H1 (cell line): ENCODE data around the gene RTF1. TPM values are rescaled to one million over a fixed set of nuclear protein-coding genes. Genes with fewer than 3 reads are reported as not detected.
"Not testable (repeated sequence)": the region's sequence is repeated elsewhere in the genome, so short reads cannot be mapped to it uniquely, and the experiment has no call there.

Source experiments
- CTCF ChIA-PET: fragments of 300-600 bp; sonication (Branson Sonifier 250); formaldehyde crosslinking; loops from one replicate; lab custom pipeline; 2021; ENCODE audit not compliant: partially characterized antibody; lab: Charles Lee
- POLR2A ChIA-PET: fragments of 300-600 bp; sonication (Branson Sonifier 250); formaldehyde crosslinking; loops from one replicate; lab custom pipeline; 2021; ENCODE audit warnings: inconsistent platforms; ENCODE audit not compliant: partially characterized antibody; lab: Charles Lee
- DNase-seq, 2 experiments: peaks; one replicate each; pipeline versions ENCODE4 v3.0.0 to v3.0.0-alpha.2; 2010 to 2022; ENCODE audit warnings: low spot score in 2 of 2, low read depth in 1 of 2, mixed read lengths in 1 of 2
- FAIRE-seq: peaks from 2 replicates; lab custom pipeline; 2011; peaks lifted over from hg19 to GRCh38; lab: Jason Lieb, UNC
- H2AFZ ChIP-seq: 2 replicates; pipeline ENCODE4 v1.8.1; 2012; ENCODE audit warnings: low read length, inconsistent platforms
- H2AK5ac ChIP-seq: 2 replicates; pipeline ENCODE4 v1.6.1; 2013; ENCODE audit warnings: low read depth, low read length
- H2BK120ac ChIP-seq: replicated peaks from 2 replicates; pipeline ENCODE3; 2013; ENCODE audit warnings: low read depth, low read length, inconsistent platforms
- H2BK12ac ChIP-seq: 2 replicates; pipeline ENCODE4 v1.6.1; 2013; ENCODE audit warnings: low read depth, low read length
- H2BK15ac ChIP-seq: 2 replicates; pipeline ENCODE4 v1.6.1; 2013; ENCODE audit warnings: low read length
- H2BK20ac ChIP-seq: 2 replicates; pipeline ENCODE4 v1.6.1; 2013; ENCODE audit warnings: low read length
- H2BK5ac ChIP-seq: 2 replicates; pipeline ENCODE4 v1.6.1; 2013; ENCODE audit warnings: low read depth, low read length
- H3K14ac ChIP-seq: 2 replicates; pipeline ENCODE4 v1.6.1; 2013; ENCODE audit warnings: inconsistent platforms; ENCODE audit not compliant: insufficient read length
- H3K18ac ChIP-seq: 2 replicates; pipeline ENCODE4 v1.6.1; 2013; ENCODE audit warnings: low read length; ENCODE audit errors: extremely low read depth
- H3K23ac ChIP-seq: 2 replicates; pipeline ENCODE4 v1.6.1; 2013; ENCODE audit warnings: inconsistent platforms; ENCODE audit not compliant: insufficient read length
- H3K23me2 ChIP-seq: 2 replicates; pipeline ENCODE4 v1.6.1; 2013; ENCODE audit warnings: low read depth, low read length
- H3K27ac ChIP-seq: 2 replicates; pipeline ENCODE4 v1.6.1; 2011; ENCODE audit warnings: low read depth, low read length, inconsistent platforms
- H3K27me3 ChIP-seq, 4 experiments: replicated peaks in 1 of 4; 1 replicate in 1 of 4; 2 replicates in 3 of 4; pipeline versions ENCODE4 v1.6.1 to v1.8.1; 2011 to 2013; ENCODE audit warnings: low read length in 3 of 4, mild to moderate bottlenecking in 3 of 4, inconsistent platforms in 2 of 4, mixed read lengths in 2 of 4, moderate library complexity in 1 of 4; ENCODE audit not compliant: control insufficient read depth in 3 of 4, insufficient read depth in 3 of 4; ENCODE audit errors: extremely low read depth in 1 of 4
- H3K36me3 ChIP-seq, 4 experiments: 2 replicates each; pipeline versions ENCODE4 v1.6.1 to v1.8.1; 2011 to 2013; ENCODE audit warnings: mild to moderate bottlenecking in 4 of 4, low read length in 3 of 4, moderate library complexity in 2 of 4, control low read depth in 1 of 4, inconsistent platforms in 1 of 4; ENCODE audit not compliant: insufficient read depth in 4 of 4, control insufficient read depth in 2 of 4
- H3K4ac ChIP-seq: replicated peaks from 2 replicates; pipeline ENCODE3; 2013; ENCODE audit warnings: low read length, low read depth, mixed read lengths, inconsistent platforms; ENCODE audit not compliant: insufficient read length
- H3K4me1 ChIP-seq, 4 experiments: replicated peaks in 1 of 4; 1 replicate in 1 of 4; 2 replicates in 3 of 4; pipeline versions ENCODE4 v1.6.1 to v1.8.1; 2011 to 2013; ENCODE audit warnings: low read length in 3 of 4, inconsistent platforms in 2 of 4, mixed read lengths in 1 of 4; ENCODE audit not compliant: insufficient read depth in 4 of 4, control insufficient read depth in 3 of 4
- H3K4me2 ChIP-seq, 2 experiments: 2 replicates each; pipeline versions ENCODE4 v1.6.1 to v1.8.1; 2011 to 2013; ENCODE audit warnings: low read depth in 2 of 2, low read length in 2 of 2, control low read depth in 1 of 2, inconsistent platforms in 1 of 2, mild to moderate bottlenecking in 1 of 2; ENCODE audit not compliant: insufficient read depth in 1 of 2
- H3K4me3 ChIP-seq, 4 experiments: fragments of 200-600, 300-600 bp in 1 of 4; sonication (generic), shearing (Covaris generic), sonication (Bioruptor Twin) in 1 of 4; 2 replicates each; pipeline versions ENCODE4 v1.5.1 to v1.8.1; 2011 to 2016; ENCODE audit warnings: low read length in 4 of 4, low read depth in 3 of 4, control low read depth in 2 of 4, inconsistent platforms in 2 of 4, mild to moderate bottlenecking in 2 of 4, mixed read lengths in 1 of 4, moderate library complexity in 1 of 4; ENCODE audit not compliant: insufficient read depth in 2 of 4; ENCODE audit errors: extremely low read depth in 1 of 4
- H3K56ac ChIP-seq: replicated peaks from 2 replicates; pipeline ENCODE3; 2013; ENCODE audit warnings: low read depth, mild to moderate bottlenecking, mixed read lengths, low read length, inconsistent platforms; ENCODE audit not compliant: insufficient read length
- H3K79me1 ChIP-seq: 2 replicates; pipeline ENCODE4 v1.6.1; 2013; ENCODE audit warnings: low read depth, low read length, control low read depth
- H3K79me2 ChIP-seq, 2 experiments: 2 replicates each; pipeline versions ENCODE4 v1.6.1 to v1.8.1; 2012 to 2013; ENCODE audit warnings: low read length in 2 of 2, mild to moderate bottlenecking in 2 of 2, inconsistent platforms in 1 of 2; ENCODE audit not compliant: insufficient read depth in 2 of 2, control insufficient read depth in 1 of 2
- H3K9ac ChIP-seq, 4 experiments: replicated peaks in 1 of 4; 1 replicate in 1 of 4; 2 replicates in 3 of 4; pipeline versions ENCODE4 v1.6.1 to v1.8.1; 2011 to 2013; ENCODE audit warnings: low read depth in 3 of 4, low read length in 3 of 4, control low read depth in 2 of 4, mild to moderate bottlenecking in 2 of 4, moderate library complexity in 2 of 4, inconsistent platforms in 1 of 4; ENCODE audit errors: extremely low read depth in 1 of 4
- H3K9me3 ChIP-seq, 2 experiments: 2 replicates each; pipeline versions ENCODE4 v1.6.1 to v1.8.1; 2012 to 2013; ENCODE audit warnings: mild to moderate bottlenecking in 2 of 2, moderate library complexity in 2 of 2, control low read depth in 1 of 2, inconsistent platforms in 1 of 2, low read depth in 1 of 2, low read length in 1 of 2, mixed read lengths in 1 of 2; ENCODE audit not compliant: insufficient read depth in 2 of 2
- H4K20me1 ChIP-seq, 2 experiments: replicated peaks in 1 of 2; 2 replicates each; pipeline versions ENCODE3 to v1.8.1; 2011 to 2013; ENCODE audit warnings: inconsistent platforms in 2 of 2, low read length in 2 of 2, mild to moderate bottlenecking in 1 of 2; ENCODE audit not compliant: insufficient read depth in 2 of 2, control insufficient read depth in 1 of 2
- H4K5ac ChIP-seq: 2 replicates; pipeline ENCODE4 v1.6.1; 2013; ENCODE audit warnings: low read length, low read depth, mixed read lengths, inconsistent platforms; ENCODE audit not compliant: insufficient read length
- H4K8ac ChIP-seq: 2 replicates; pipeline ENCODE4 v1.8.0; 2013; ENCODE audit warnings: mild to moderate bottlenecking, moderate library complexity, low read length, inconsistent platforms; ENCODE audit not compliant: insufficient read depth; ENCODE audit errors: extremely low read depth
- H4K91ac ChIP-seq: replicated peaks from 2 replicates; pipeline ENCODE3; 2013; ENCODE audit warnings: low read length, mixed read lengths, inconsistent platforms; ENCODE audit not compliant: insufficient read length
- WGBS, 2 experiments: shearing (Covaris generic) in 1 of 2; methylation state at CpG; one replicate each; pipeline versions ENCODE4 v1.1.6 to v1.1.7; 2013 to 2015; ENCODE audit warnings: low lambda C conversion rate in 2 of 2, mixed read lengths in 2 of 2, inconsistent platforms in 1 of 2, low coverage in 1 of 2, missing lambda C conversion rate in 1 of 2; ENCODE audit not compliant: insufficient replicate concordance in 2 of 2, insufficient coverage in 1 of 2, insufficient read length in 1 of 2; ENCODE audit errors: extremely low coverage in 1 of 2, missing lambda C conversion rate in 1 of 2; 5-methylcytosine and 5-hydroxymethylcytosine counted together
- polyA plus RNA-seq, 7 experiments: library from polyadenylated mRNA; depleted of rRNA in 3 of 7; stranded (reverse) in 5 of 7; unstranded in 2 of 7; fragments of >200 nt in 5 of 7; fragments of 200-250 nt in 2 of 7; gene quantifications; 1 replicate in 5 of 7; 2 replicates in 1 of 7; 4 replicates in 1 of 7; pipeline versions ENCODE4 v1.2.1 to v1.2.3, GENCODE V29; 2011 to 2013; ENCODE audit warnings: missing spikeins in 2 of 7, mixed read lengths in 2 of 7
- total RNA-seq: library from RNA; stranded (reverse); fragmentation: NEBNext Ultra II Directional; extraction: Animal tissue kit (Norgen Biotek cat#: 25700); gene quantifications from 2 replicates; pipeline ENCODE4 v1.2.1, GENCODE V29; 2021

RTF1 gene
- total and polyA plus RNA-seq, 2 of the 8 experiments (the other 6 are each of a cell fraction or from before 2014, with no cell fraction given): 22.6 to 47.7 TPM

GRCh38 chr15:41383974-41384749, 32.7 kb upstream of the RTF1 start:
- WGBS, 2 experiments: 96% methylated on average over 9 of the region's 9 CpGs; no CpG with 5 or more reads in 1 of the 2 experiments
- H3K4ac ChIP-seq, H2BK5ac ChIP-seq, H2BK15ac ChIP-seq, H3K4me3 ChIP-seq, H3K27me3 ChIP-seq, H4K20me1 ChIP-seq, H2AFZ ChIP-seq, H2BK20ac ChIP-seq, H3K23ac ChIP-seq, H3K4me1 ChIP-seq, H3K18ac ChIP-seq, H3K9ac ChIP-seq, H3K4me2 ChIP-seq, H3K79me1 ChIP-seq, H2AK5ac ChIP-seq, H3K23me2 ChIP-seq, H4K5ac ChIP-seq, H3K14ac ChIP-seq, H3K27ac ChIP-seq, H3K79me2 ChIP-seq, H4K91ac ChIP-seq, H3K56ac ChIP-seq, H2BK120ac ChIP-seq, CTCF ChIA-PET, H2BK12ac ChIP-seq, FAIRE-seq, DNase-seq, H4K8ac ChIP-seq: not testable (repeated sequence)
- peaks cover 6 to 27% (median 21%) of the 10 kb centered on the region in 4 experiments for H3K36me3 ChIP-seq
- H3K9me3 ChIP-seq: peaks cover 0 to 12% of the 10 kb centered on the region in 2 experiments; a peak in 1 of 4 replicates
- POLR2A ChIA-PET: interaction anchor here (0.7 kb wide), 1 partner anchor 73 kb away, joined by 3 read pairs; no protein-coding TSS in a partner anchor
